SIG-M5 treated with dmso at 0.1 percent for 504 hours (cell line): ENCODE data around the gene CTSE.
"Not testable (repeated sequence)": the region's sequence is repeated elsewhere in the genome, so short reads cannot be mapped to it uniquely, and the experiment has no call there.

Experiments used
- DNase-seq: peaks from one replicate; lab custom pipeline; 2025; ENCODE audit not compliant: unreplicated experiment; lab: John Stamatoyannopoulos, UW

The CTSE gene

GRCh38 chr1:206020393-206021007, 3.2 kb downstream of the CTSE start:
- DNase-seq, result no peak

DNA sequence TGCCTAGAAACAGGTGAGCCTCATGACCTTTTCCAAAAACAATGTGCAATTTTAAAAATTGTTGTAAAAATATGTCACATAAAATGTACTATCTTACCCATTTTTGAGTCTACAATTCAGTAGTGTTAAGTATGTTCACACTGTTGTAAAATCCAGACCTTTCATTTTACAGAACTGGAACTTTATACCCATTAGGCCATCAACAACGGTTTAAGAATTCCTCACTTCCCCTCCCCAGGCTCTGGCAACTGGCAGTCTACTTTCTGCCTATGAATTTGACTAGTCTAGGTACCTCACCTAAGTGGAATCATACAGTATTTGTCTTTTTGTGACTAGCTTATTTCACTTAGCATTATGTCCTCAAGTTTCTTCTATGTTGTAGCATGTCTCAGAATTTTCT, 8.6 kb downstream of the CTSE start:
- no peak for DNase-seq

DNA sequence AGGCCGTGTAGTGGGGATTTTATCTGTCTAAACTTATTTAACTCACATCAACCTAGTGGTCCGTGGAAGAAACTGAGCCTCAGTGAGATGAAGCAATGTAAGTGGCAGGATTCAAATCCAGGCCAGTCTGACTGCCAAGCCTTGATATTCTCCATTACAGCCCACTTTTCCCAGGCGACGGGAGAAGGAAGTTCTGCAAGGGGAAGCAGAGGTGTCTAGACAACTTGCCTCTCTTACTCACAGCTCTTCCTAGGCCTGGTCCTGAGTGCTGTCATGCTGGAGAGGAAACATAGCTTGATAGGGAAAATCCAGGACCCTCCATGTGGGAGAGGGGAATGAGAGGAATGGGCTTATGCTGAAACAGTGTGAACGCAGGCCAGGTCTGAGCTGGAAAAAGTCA, 9.1 kb downstream of the CTSE start:
- DNase-seq, result no peak

- DNase-seq, result no peak
These were observed 10.5 kb downstream of the CTSE start for GRCh38 chr1:206013026-206013795.

GRCh38 chr1:206012086-206012859, 11.4 kb downstream of the CTSE start:
- DNase-seq, result peak; percentile 100

DNA sequence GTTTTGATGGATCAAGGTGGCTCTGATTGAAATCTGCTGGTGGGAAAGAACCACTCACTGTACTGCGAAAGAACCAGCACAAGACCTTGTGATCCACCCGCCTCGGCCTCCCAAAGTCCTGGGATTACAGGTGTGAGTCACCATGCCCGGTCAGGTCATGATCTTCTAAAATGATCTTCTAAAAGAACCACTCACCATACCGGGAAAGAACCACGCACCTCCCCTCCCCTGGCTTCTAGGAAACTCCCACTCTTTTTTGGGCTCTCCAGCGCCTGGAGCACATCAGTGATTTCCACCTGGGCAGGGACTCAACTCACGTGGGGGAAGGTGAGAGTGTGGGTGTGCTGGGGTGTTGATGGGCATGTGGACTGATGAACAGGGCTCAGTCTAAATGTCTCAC, 12.6 kb downstream of the CTSE start:
- DNase-seq, result no peak

DNA sequence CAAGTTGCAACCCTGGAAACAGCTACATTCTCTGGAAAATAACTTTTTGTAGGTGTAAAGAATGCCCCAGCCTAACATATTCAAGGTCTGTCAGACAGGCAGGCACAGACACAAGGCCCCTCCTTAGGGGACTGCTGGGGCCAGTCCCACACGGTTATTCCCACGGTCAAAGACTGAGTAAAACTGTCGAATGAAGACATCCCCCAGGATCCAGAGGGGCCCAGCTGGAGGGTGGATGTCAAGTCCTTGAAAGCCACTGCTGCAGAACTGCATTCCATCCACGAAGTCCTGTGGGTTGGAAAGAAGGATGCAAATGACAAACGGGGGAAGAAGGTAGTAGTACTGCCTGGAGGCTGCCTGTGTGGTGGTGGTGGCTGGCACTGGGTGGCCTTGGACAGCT, 13.6 kb downstream of the CTSE start:
- DNase-seq, result no peak

- no peak for DNase-seq
These were observed 16.7 kb downstream of the CTSE start for GRCh38 chr1:206006946-206007345.

DNA sequence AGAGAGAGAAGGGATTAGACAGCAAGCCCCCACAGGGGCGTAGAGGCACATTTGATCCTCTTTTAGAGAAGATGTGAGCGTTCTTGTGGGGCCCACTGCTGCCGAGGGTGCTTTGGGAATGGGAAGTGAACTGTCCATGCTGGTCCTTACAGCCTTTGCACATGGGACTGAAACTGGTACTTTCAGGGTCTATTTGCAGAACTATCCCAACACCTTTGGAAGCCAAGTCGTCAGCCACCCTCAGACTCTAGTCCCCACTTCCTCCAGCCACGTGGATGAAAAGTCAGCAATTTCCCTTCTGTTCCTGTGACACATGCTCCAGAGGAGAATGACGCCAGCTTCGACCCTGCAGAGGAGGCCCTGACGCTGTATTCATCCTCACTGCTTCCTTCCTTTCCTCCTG, 17.9 kb downstream of the CTSE start:
- peak; percentile 38 for DNase-seq

- DNase-seq, result no peak
These were observed 18.5 kb downstream of the CTSE start for GRCh38 chr1:206005234-206005633.

DNA sequence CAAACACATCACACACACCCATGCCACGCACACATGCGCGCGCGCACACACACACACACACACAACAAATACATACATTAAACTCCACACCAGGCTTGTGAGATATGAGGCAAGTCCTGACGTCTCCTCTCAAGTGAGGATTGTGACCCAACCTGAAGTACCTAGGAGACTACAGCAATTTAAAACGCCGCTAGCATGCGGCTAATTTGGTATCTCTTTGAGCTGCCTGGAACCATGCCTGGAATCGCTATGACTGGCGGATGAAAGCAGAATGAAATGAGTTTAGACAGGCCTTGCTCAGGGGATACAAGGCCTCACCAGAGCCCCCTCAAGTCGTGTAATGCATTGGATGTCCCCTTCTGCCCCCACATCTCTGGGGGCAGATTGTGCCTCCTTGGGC, 18.9 kb downstream of the CTSE start:
- no peak for DNase-seq

GRCh38 chr1:206003854-206004800, 19.6 kb downstream of the CTSE start:
- DNase-seq, result no peak

DNA sequence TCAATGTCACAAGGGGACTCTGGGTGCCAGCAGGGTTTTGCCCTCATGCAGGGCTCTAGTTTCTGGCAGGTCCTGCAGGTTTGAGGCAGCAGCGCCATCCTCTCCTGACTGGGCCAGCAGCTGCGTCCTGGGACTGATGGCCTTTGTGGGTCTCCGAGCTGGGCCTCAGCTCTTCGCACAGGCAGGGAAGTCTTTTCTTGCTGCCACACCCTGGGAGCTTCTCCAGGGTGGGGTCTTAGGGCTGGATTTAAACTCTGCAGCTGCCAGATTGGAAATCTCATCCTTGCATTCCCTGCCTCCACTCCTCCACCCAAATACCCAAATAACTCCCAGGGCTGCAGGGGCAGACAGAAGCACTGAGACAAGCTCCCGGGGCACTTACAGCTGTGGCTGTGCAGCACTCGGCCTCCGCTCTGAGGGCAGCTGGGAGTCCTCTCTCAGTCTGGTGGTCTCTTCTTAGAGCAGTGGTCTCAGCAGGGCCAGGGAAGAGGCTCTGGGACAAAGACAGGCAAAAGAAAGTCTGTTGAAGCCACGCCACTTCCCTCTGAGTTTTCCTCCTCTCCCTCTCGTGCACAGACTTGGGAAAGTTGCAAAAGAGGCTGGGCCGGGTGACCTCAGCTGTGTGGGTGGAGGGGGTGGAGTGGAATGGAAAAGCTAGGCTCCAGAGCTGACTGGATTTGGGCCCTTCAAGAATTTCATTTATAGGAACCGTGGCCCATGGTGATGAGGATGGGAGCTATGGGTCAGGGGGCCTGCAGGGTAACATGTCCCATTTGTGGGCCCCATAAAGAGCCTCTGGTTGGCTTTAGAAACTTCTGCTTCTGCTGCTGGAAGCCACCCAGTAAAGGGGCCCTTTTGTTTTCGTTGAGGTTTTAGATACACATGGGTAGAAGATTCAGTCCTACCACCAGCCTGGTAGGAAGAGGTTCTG, 20.6 kb downstream of the CTSE start, which contains the start of gene RAB7B:
TSS of gene RAB7B (minus strand) at position 525 of the 931 bp plus-strand sequence. CDS start 9,260 bp downstream, outside the sequence.
- peak; percentile 85 for DNase-seq

DNA sequence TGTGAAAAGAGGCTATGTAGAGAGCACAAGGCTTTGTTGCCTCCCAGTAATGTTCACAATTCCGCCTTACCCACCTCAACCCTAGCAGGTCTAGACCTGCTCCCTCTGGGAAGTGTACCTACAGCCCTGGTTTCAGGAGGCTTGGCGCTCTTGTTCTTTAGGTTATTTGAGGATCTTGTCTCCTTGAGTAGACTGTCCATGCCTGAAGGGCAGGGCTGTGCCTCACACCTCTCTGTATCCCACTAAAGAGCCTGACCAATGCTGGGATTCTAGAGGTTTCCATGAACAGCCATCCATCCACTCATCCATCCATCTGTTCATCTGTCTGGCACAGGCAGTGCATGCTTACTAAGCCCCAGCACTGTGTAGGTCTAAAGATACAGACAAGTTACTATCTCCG, 21.5 kb downstream of the CTSE start:
- no peak for DNase-seq

GRCh38 chr1:206001476-206001888, 22.2 kb downstream of the CTSE start:
- DNase-seq, result peak; percentile 96

DNA sequence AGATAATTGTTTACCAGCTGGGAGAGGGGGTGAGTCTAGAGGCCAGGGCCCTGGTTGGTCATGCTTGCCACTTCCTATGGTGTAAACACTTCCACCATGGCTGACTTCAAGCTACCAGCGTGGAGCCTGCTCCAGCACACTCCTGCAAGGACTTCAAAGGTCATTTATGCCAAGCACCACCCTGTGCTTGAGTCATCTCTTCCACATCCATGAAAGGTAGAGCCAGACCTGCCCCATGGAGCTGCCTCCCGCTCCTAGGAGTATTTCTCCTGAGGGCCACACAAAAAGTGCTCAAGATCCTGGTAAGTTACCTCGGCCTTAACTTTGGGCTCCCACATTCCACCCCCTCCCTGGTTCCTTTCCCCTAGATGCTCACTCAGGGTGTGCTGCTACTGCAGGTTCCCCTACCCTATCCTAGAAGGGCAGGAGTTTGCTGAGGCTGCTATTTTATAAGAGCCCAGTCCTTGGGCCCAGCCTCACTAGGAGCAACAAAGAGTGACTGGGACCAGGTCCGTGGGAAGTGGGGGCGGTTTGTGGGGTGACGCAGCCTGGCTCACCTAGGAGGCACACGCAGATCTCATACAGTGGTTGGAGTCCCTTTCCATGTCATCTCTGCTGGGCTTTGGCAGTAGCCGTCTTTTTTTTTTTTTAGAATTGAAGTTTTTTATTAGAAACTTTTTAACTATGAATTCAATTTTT, 22.9 kb downstream of the CTSE start:
- no peak for DNase-seq

- DNase-seq, result no peak
These were observed 25.0 kb downstream of the CTSE start for GRCh38 chr1:205998457-205999241.

GRCh38 chr1:205996641-205997040, 27.1 kb downstream of the CTSE start:
- DNase-seq, result not testable (repeated sequence)
